NCI-H446 treated with DMSO at 0.1 percent for 48 hours (cell line): ENCODE data around the gene ELFN1.

Experiments used
- DNase-seq: peaks from one replicate; lab custom pipeline; 2025; lab: John Stamatoyannopoulos, UW

Gene ELFN1

GRCh38 chr7:1675673-1676549 lies 5.8 kb downstream of the ELFN1 start:
- no peak for DNase-seq

DNA sequence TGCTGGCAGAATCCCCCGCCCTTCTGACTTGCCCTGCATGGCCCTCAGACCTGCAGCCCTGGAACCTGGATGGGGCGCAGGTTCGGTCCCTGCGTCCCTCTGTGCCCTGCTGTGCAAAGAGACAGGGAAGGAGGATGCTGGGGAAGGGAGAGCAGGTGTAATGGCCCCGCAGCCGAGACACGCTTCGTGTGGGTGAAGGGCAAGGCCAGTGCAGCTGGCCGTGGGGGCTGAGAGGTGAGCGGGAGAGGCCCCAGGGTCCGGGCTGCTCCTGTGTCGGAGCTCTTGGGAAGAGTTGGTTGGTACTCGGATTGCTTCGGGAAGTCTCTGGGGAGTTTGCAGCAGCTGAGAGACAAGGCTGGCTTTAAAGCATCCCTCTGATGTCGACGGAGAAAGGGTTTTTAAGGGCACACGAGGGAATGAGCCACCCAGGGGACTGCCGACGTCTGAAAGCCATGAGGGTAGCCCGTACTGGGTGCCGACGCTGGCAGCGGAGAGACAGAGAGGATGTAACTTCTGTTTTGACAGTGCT lies 6.5 kb downstream of the ELFN1 start:
- DNase-seq = no peak

- DNase-seq = no peak
Measured at GRCh38 chr7:1677206-1678080, 7.4 kb downstream of the ELFN1 start.

DNA sequence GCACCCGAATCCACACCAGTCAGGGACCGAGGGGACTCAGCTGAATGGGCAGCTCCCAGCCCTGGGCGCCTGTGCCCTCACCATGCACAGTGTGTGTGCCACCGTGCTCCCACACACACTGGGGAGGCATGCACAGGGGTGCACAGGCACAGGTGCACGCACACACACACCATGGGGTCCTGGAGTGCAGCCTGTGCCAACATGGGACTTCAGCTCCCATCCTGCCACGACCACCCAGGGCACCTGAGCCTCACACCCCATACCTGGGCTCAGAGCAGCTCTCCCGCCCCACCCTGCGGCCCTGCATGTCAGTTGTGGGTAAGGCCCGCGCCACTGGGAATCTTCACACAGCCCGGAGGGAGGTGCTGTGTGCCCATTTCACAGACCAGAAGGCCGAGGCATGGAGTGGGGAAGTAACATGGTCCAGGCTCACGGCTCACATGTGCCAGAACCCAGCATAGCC lies 8.0 kb downstream of the ELFN1 start:
- no peak for DNase-seq

- no peak for DNase-seq
Measured at GRCh38 chr7:1678571-1679325, 8.7 kb downstream of the ELFN1 start.

- DNase-seq = no peak
Measured at GRCh38 chr7:1679326-1679965, 9.4 kb downstream of the ELFN1 start.

DNA sequence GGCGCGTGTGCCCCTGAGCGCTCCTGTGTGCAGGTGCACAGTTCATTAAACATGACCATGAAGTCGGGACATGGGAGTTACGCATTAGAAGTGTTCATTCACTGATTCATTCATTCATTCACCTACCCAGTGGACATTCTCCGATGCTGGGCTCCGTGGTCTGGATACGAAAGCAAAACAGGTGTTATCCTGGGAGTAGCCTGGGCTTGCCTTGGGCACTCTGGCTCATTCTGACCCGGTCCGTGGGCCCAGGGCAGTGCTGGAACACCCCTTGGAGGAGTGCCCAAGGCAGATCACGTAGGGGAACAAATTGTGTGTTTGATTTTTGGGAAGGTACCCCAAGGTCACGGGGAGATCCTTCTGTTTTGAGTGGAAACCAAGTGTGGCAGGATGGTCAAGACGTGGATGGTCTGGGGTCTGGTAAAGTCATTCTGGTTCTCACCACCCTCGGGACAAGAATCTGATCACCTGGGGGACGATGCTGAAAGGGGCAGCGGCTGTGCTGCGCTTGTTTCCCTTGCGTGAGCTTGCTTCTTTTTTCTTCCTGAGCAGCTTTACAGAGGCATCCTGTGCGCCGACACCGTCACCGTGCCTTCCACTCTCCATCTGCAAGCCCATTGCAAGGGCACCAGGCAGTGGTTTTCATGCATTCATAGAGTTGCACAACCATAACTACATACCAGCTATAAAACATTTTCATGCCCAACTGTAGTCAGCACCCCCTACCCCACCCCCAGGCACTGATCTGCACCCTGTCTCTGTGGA lies 10.1 kb downstream of the ELFN1 start:
- DNase-seq = no peak

DNA sequence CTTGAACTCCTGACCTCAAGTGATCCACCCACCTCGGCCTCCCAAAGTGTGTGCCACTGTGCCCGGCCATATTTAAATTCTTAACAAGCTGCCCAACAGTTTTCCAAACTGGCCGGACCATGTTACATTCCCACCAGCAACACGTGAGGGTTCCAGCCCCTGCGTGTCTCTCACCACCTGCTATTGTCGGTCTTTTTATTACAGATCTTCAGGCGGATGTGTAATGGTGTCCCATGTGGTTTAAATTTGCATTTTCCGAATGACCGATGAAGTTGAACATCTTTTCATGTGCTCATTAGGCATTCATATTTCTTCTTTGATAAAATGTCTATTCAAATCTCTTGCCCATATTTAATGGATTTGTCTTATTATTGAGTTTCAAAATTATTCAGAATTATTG lies 11.5 kb downstream of the ELFN1 start:
- DNase-seq = no peak

DNA sequence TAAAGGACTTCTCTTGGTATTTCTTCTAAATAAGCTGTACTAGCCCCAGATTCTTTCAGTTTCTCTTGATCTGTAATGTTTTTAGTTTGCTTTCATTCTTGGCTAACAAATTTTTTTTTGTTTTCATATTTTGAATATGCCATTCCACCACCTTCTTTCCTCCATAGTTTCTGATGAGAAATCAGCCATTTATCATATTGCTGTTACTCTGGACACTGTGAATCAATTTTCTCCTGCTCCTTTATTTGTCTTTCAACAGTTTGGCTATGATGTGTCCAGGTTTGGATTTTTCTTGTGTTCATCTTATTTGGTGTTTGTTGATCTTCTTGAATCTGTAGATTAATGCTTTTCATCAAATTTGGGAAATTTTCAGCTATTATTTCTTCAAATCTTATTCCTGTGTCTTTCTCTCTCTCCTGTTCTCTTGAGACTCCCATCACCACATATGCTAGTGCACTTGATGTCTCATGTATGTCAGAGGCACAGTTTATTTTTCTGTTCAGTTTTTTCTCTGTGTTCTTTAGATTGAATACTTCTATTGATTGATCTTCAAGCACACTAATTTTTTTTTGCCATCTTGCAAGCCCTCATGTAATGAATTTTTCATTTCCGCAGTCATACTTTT lies 15.0 kb downstream of the ELFN1 start:
- no peak for DNase-seq

DNA sequence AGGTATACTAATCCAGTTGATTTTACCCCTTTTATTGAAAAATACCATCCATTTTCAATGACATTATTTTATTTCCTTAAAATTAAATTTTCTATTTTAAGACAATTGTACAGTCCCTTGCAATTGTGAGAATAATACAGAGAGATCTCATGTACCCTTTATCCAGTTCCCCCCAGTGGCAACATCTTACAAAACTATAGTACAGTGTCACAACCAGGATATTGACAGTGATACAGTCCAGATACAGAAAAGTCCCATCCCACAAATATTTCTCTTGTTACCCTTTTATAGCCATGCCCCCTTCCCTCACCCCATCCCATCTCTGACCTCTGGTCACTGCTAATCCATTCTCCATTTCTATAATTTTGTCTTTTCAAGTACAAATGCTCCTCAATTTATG lies 18.5 kb downstream of the ELFN1 start:
- DNase-seq = no peak

DNA sequence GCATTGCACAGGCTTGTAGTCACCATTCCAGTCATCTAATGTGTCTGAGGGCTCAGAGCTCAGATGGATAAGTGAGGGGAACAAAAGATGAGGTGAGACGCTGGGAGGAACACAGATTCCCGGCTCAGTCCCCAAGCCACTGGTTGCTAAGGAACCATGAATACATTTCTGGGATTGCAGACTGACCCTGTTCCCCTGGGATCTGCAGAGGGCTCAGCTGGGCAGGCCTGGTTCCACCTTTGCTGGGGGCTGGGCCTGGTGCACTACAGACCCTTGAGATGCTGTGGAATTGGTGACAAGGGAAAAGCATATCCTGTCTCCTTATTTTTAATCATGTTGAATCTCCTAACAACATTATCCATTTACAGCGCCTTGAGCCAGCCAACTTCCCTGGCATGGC lies 19.2 kb downstream of the ELFN1 start:
- no peak for DNase-seq

GRCh38 chr7:1690359-1690958 lies 20.4 kb downstream of the ELFN1 start:
- DNase-seq = no peak

- DNase-seq = no peak
Measured at GRCh38 chr7:1691096-1691495, 21.0 kb downstream of the ELFN1 start.

DNA sequence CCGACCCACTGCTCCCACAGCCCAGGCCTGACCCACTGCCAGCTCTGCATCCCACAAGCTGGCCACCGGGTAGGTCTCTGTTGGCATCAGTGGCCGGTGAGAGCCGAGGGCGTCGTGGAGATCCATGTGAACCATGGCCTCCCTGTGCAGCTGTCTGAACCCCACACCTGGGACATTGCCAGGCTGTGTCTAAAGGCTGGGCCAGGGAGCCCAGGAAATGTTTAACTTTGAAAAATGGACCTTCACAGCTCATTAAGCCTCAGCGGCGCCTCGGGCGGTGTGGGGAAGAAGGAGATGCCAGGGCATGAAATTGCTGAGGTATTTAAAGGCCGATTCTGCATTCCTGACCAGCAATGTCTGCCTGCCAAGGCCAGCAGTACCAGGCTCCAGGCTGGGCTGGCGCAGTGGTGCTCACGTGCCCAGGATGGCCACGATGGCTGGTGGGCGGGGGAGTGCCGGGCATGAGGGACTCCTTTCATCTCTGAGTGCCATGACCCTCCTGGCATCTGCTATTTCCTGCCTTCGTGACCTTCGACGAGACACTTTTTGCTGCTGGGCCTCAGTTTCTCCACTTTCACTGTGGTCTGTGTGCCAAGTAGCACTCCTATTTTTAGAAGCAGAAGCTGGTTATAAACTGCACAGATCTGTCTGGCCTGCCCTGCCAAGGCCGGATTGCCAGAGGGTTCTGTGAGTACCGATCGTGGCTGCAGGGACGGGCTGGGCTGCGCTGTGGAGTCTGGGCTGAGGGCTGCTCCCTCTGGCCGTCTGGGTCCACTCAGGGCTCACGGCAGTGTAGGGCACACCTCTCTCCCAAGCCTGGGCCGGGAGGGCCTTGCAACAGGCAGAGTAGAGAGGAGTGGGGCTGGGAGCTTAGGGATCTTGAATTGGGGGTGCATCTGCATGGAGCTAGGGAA lies 21.8 kb downstream of the ELFN1 start:
- no peak for DNase-seq

GRCh38 chr7:1692515-1693418 lies 22.7 kb downstream of the ELFN1 start:
- DNase-seq = no peak

- DNase-seq = no peak
Measured at GRCh38 chr7:1693419-1693990, 23.4 kb downstream of the ELFN1 start.

DNA sequence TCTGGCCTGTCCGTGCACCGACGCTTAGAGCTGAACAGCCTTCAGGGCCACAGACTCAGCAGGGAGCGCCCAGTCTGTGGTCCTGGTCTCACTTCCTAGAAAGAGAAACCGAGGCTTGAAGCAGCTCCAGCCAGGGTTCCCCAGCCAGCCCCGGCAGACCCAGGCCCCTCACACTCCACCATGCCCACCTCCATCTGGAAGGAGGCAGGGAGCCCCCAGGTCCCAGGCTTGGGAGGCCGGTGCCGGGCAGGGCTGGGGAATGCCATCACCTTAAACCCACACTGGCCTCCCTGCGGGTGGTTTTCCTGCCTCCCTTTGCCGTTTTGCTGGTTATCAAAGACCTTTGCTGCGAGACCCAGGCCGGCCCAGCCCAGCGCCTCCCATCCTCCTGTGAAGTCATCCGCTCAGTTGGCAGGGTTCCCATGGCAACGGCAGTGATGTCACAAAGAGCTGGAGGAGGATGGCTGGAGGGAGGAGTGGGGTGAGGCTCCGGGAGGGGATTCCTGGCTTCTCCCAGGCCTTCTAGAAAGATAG lies 24.0 kb downstream of the ELFN1 start:
- DNase-seq = no peak
